Measurements from ENCODE around the gene DNAJC5G.

Gene DNAJC5G

GRCh38 chr2:27304488-27305240 is 29.4 kb downstream of the DNAJC5G start:
- Mint-ChIP-seq H3K4me3 (no peak overlapping the region), H3K36me3 (peaks cover 10 to 12% of the 10 kb centered on the region in 2 donors), H3K27ac (no peak overlapping the region), H3K9me3 (no peaks in the 10 kb centered on the region), H3K4me1 (peaks cover 7 to 15% of the 10 kb centered on the region in 2 donors), H3K27me3 (peaks cover 24 to 32% of the 10 kb centered on the region in 2 donors)
- ATAC-seq (replicated peaks) = no peak
- no peak for DNase-seq

- ATAC-seq (replicated peaks) (no peak), DNase-seq (no peak)
- Mint-ChIP-seq H3K4me1 (peaks cover 7 to 15% of the 10 kb centered on the region in 2 donors), H3K4me3 (peak overlapping the region in 1 of 2 donors; percentile 4), H3K27ac (no peak overlapping the region), H3K9me3 (no peaks in the 10 kb centered on the region), H3K36me3 (peaks cover 13 to 19% of the 10 kb centered on the region in 2 donors), H3K27me3 (peaks cover 24 to 32% of the 10 kb centered on the region in 2 donors)
Observed at GRCh38 chr2:27305516-27305915, 30.3 kb downstream of the DNAJC5G start.

GRCh38 chr2:27306136-27306535 is 30.9 kb downstream of the DNAJC5G start:
- H3K4me3 Mint-ChIP-seq = peak overlapping the region; percentile 69 to 78
- H3K9me3 Mint-ChIP-seq = no peaks in the 10 kb centered on the region
- H3K36me3 Mint-ChIP-seq = peaks cover 13 to 22% of the 10 kb centered on the region in 2 donors
- peak in 1 of 2 donors; percentile 19 for ATAC-seq (replicated peaks)
- H3K27ac Mint-ChIP-seq = no peak overlapping the region
- peaks cover 7 to 15% of the 10 kb centered on the region in 2 donors for H3K4me1 Mint-ChIP-seq
- peaks cover 24 to 32% of the 10 kb centered on the region in 2 donors for H3K27me3 Mint-ChIP-seq
- DNase-seq = no peak

- DNase-seq = peak; percentile 16
- Mint-ChIP-seq H3K4me1 (peaks cover 7 to 15% of the 10 kb centered on the region in 2 donors), H3K27me3 (peaks cover 24 to 32% of the 10 kb centered on the region in 2 donors), H3K27ac (no peak overlapping the region), H3K4me3 (peak overlapping the region; percentile 69 to 78), H3K36me3 (peaks cover 18 to 28% of the 10 kb centered on the region in 2 donors), H3K9me3 (no peaks in the 10 kb centered on the region)
- peak; percentile 53 to 58 for ATAC-seq (replicated peaks)
Observed at GRCh38 chr2:27306573-27307286, 31.5 kb downstream of the DNAJC5G start.

- Mint-ChIP-seq H3K36me3 (peaks cover 22 to 30% of the 10 kb centered on the region in 2 donors), H3K4me3 (peak overlapping the region; percentile 69 to 78), H3K9me3 (no peaks in the 10 kb centered on the region), H3K4me1 (peaks cover 7 to 15% of the 10 kb centered on the region in 2 donors), H3K27ac (no peak overlapping the region), H3K27me3 (peaks cover 24 to 32% of the 10 kb centered on the region in 2 donors)
- ATAC-seq (replicated peaks) = no peak
- DNase-seq = no peak
Observed at GRCh38 chr2:27307287-27307544, 32.0 kb downstream of the DNAJC5G start.

- peaks cover 26 to 35% of the 10 kb centered on the region in 2 donors for H3K36me3 Mint-ChIP-seq
- no peaks in the 10 kb centered on the region for H3K9me3 Mint-ChIP-seq
- peaks cover 7 to 15% of the 10 kb centered on the region in 2 donors for H3K4me1 Mint-ChIP-seq
- no peak for DNase-seq
- H3K4me3 Mint-ChIP-seq = no peak overlapping the region
- no peak overlapping the region for H3K27ac Mint-ChIP-seq
- H3K27me3 Mint-ChIP-seq = peaks cover 24 to 32% of the 10 kb centered on the region in 2 donors
- no peak for ATAC-seq (replicated peaks)
Observed at GRCh38 chr2:27307545-27308358, 32.5 kb downstream of the DNAJC5G start.

- no peak for DNase-seq
- peak within 1 kb of the TSS; percentile 69 to 78 for H3K4me3 Mint-ChIP-seq
Observed at GRCh38 chr2:27308359-27308881, 33.2 kb downstream of the DNAJC5G start, which contains the start of gene UCN. TSS of gene UCN (minus strand) at chr2:27308445. CDS start at chr2:27307895, 550 bp downstream.

GRCh38 chr2:27309651-27310050 is 34.4 kb downstream of the DNAJC5G start:
- ATAC-seq (replicated peaks) (no peak), DNase-seq (no peak)
- H3K27ac Mint-ChIP-seq = no peak overlapping the region
- H3K36me3 Mint-ChIP-seq = peaks cover 31 to 39% of the 10 kb centered on the region in 2 donors
- peaks cover 5 to 15% of the 10 kb centered on the region in 2 donors for H3K4me1 Mint-ChIP-seq
- no peak overlapping the region for H3K4me3 Mint-ChIP-seq
- peaks cover 19 to 28% of the 10 kb centered on the region in 2 donors for H3K27me3 Mint-ChIP-seq
- H3K9me3 Mint-ChIP-seq = no peaks in the 10 kb centered on the region

More at GRCh38 chr2:27308359-27308881, 33.2 kb downstream of the DNAJC5G start, which contains the start of gene UCN:
- Mint-ChIP-seq H3K4me1 (peaks cover 5 to 15% of the 10 kb centered on the region in 2 donors), H3K27me3 (peaks cover 24 to 32% of the 10 kb centered on the region in 2 donors), H3K27ac (no peak within 1 kb of the TSS), H3K9me3 (no peaks in the 10 kb centered on the region), H3K36me3 (peaks cover 30 to 39% of the 10 kb centered on the region in 2 donors)
- no peak for ATAC-seq (replicated peaks)

- H3K27ac Mint-ChIP-seq = peak overlapping the region; percentile 68
- peaks cover 36 to 52% of the 10 kb centered on the region in 2 donors for H3K36me3 Mint-ChIP-seq
- peaks cover 2 to 3% of the 10 kb centered on the region in 2 donors for H3K27me3 Mint-ChIP-seq
Observed at GRCh38 chr2:27312152-27312551, 36.9 kb downstream of the DNAJC5G start.

GRCh38 chr2:27313882-27314645 is 38.8 kb downstream of the DNAJC5G start:
- Mint-ChIP-seq H3K27ac (no peak overlapping the region), H3K9me3 (no peaks in the 10 kb centered on the region), H3K27me3 (no peaks in the 10 kb centered on the region), H3K4me1 (no peaks in the 10 kb centered on the region), H3K4me3 (no peak overlapping the region), H3K36me3 (peaks cover 32 to 48% of the 10 kb centered on the region in 2 donors)
- ATAC-seq (replicated peaks) (no peak), DNase-seq (no peak)

More at GRCh38 chr2:27312152-27312551, 36.9 kb downstream of the DNAJC5G start:
- ATAC-seq (replicated peaks) = no peak
- H3K4me1 Mint-ChIP-seq = peaks cover 1 to 3% of the 10 kb centered on the region in 2 donors
- DNase-seq = no peak
- H3K9me3 Mint-ChIP-seq = no peaks in the 10 kb centered on the region
- H3K4me3 Mint-ChIP-seq = no peak overlapping the region

GRCh38 chr2:27314709-27315108 is 39.5 kb downstream of the DNAJC5G start:
- H3K9me3 Mint-ChIP-seq = no peaks in the 10 kb centered on the region
- no peak for ATAC-seq (replicated peaks)
- DNase-seq = no peak
- H3K4me3 Mint-ChIP-seq = no peak overlapping the region
- H3K27me3 Mint-ChIP-seq = no peaks in the 10 kb centered on the region
- no peaks in the 10 kb centered on the region for H3K4me1 Mint-ChIP-seq
- peak overlapping the region; percentile 77 for H3K27ac Mint-ChIP-seq
- H3K36me3 Mint-ChIP-seq = peaks cover 29 to 42% of the 10 kb centered on the region in 2 donors

- Mint-ChIP-seq H3K36me3 (peaks cover 27 to 39% of the 10 kb centered on the region in 2 donors), H3K4me3 (no peak overlapping the region), H3K4me1 (no peaks in the 10 kb centered on the region), H3K9me3 (no peaks in the 10 kb centered on the region), H3K27ac (no peak overlapping the region), H3K27me3 (no peaks in the 10 kb centered on the region)
- DNase-seq (no peak), ATAC-seq (replicated peaks) (no peak)
Observed at GRCh38 chr2:27315122-27315521, 39.9 kb downstream of the DNAJC5G start.

- ATAC-seq (replicated peaks) (no peak), DNase-seq (no peak)
- Mint-ChIP-seq H3K9me3 (no peaks in the 10 kb centered on the region), H3K27me3 (no peaks in the 10 kb centered on the region), H3K4me3 (no peak overlapping the region), H3K36me3 (peaks cover 20 to 30% of the 10 kb centered on the region in 2 donors), H3K4me1 (peaks cover 5 to 11% of the 10 kb centered on the region in 2 donors), H3K27ac (no peak overlapping the region)
Observed at GRCh38 chr2:27316655-27317412, 41.6 kb downstream of the DNAJC5G start.

Measured in stimulated activated naive B cell treated with anti-CD40 and anti-IgM and Interleukin-4, amounts not matched to agents 10 μg/mL and 1 μg/mL and 100 μg/mL, for 72 hours (primary cell).